K562 (cell line): ENCODE measurements around the gene C1QTNF3. TPM values are rescaled to one million over a fixed set of nuclear protein-coding genes. Genes with fewer than 3 reads are reported as not detected.

ENCODE experiments used
- ATAC-seq: fragments of 200-7000 bp; cut with Tn5 transposase; 3 replicates; pipeline ENCODE4 v1.9.1; 2020; ENCODE audit warnings: moderate library complexity
- BruUV-seq: library from RNA; stranded (reverse); fragments of 400-500 nt; replicated peaks from 2 replicates; lab custom pipeline; 2021; lab: Mats Ljungman, UMichigan
- CTCF ChIA-PET: fragments of 300-600 bp; formaldehyde crosslinking; extraction: SDS; loops from one replicate; lab custom pipeline; 2021; ENCODE audit warnings: low intra/inter-chr PET ratio; lab: Yijun Ruan, JAX
- POLR2A ChIA-PET: fragments of 300-600, 350-650 bp; sonication (Branson Sonifier 250); formaldehyde crosslinking; extraction: SDS; loops from one replicate; lab custom pipeline; 2021; ENCODE audit warnings: antibody characterized with exemption, inconsistent platforms; lab: Yijun Ruan, JAX
- DNase-seq, 4 experiments: peaks; one replicate each; pipeline versions ENCODE4 v3.0.0 to v3.0.0-alpha.2; 2011 to 2018; ENCODE audit warnings: low spot score in 3 of 4, mixed read lengths in 3 of 4; ENCODE audit errors: extremely low read depth in 1 of 4
- FAIRE-seq: peaks from 2 replicates; lab custom pipeline; 2011; peaks lifted over from hg19 to GRCh38; lab: Jason Lieb, UNC
- H2AFZ ChIP-seq: 2 replicates; pipeline ENCODE4 v1.6.0; 2011; ENCODE audit warnings: low read depth, low read length, control low read depth, inconsistent platforms
- H3K27ac ChIP-seq: fragments of 200-600 bp; 3 replicates; pipeline ENCODE4 v1.8.0; 2011; ENCODE audit warnings: low read depth, mild to moderate bottlenecking, control low read depth, inconsistent platforms, low read length, moderate library complexity, mixed read lengths; ENCODE audit errors: extremely low read depth
- H3K27me3 ChIP-seq, 2 experiments: fragments of 300-600 bp in 1 of 2; 2 replicates in 1 of 2; 3 replicates in 1 of 2; pipeline versions ENCODE4 v1.6.0 to v1.8.0; 2011; ENCODE audit warnings: inconsistent platforms in 2 of 2, low read length in 2 of 2, mild to moderate bottlenecking in 1 of 2, mixed read lengths in 1 of 2, moderate library complexity in 1 of 2; ENCODE audit not compliant: control insufficient read depth in 2 of 2, insufficient read depth in 2 of 2
- H3K36me3 ChIP-seq: fragments of 300-600 bp; 3 replicates; pipeline ENCODE4 v1.8.0; 2011; ENCODE audit warnings: mild to moderate bottlenecking, low read length, inconsistent platforms; ENCODE audit not compliant: control insufficient read depth, insufficient read depth
- H3K4me1 ChIP-seq, 2 experiments: fragments of 200-600 bp in 1 of 2; replicated peaks in 1 of 2; 2 replicates in 1 of 2; 3 replicates in 1 of 2; pipeline versions ENCODE4 v1.5.1 to v1.8.0; 2011; ENCODE audit warnings: inconsistent platforms in 2 of 2, low read length in 2 of 2, mild to moderate bottlenecking in 1 of 2, mixed read lengths in 1 of 2, moderate library complexity in 1 of 2; ENCODE audit not compliant: control insufficient read depth in 2 of 2, insufficient read depth in 2 of 2
- H3K4me2 ChIP-seq: 2 replicates; pipeline ENCODE4 v1.6.1; 2011; ENCODE audit warnings: low read length, control low read depth, inconsistent platforms, mixed read lengths; ENCODE audit not compliant: insufficient read depth
- H3K4me3 ChIP-seq: fragments of 200-600 bp; sonication (generic), shearing (Covaris generic); 2 replicates; pipeline ENCODE4 v1.5.1; 2016; ENCODE audit warnings: control low read depth, inconsistent platforms
- H3K79me2 ChIP-seq: fragments of 200-600 bp; 3 replicates; pipeline ENCODE4 v1.8.0; 2011; ENCODE audit warnings: low read length, inconsistent platforms; ENCODE audit not compliant: control insufficient read depth, insufficient read depth
- H3K9ac ChIP-seq, 2 experiments: 2 replicates each; pipeline versions ENCODE4 v1.6.0 to v1.6.1; 2011; ENCODE audit warnings: low read depth in 2 of 2, low read length in 2 of 2, control low read depth in 1 of 2, inconsistent platforms in 1 of 2, mild to moderate bottlenecking in 1 of 2, mixed read lengths in 1 of 2; ENCODE audit not compliant: insufficient read depth in 1 of 2
- H3K9me1 ChIP-seq: one replicate; pipeline ENCODE4 v1.6.0; 2011; ENCODE audit warnings: inconsistent platforms, mild to moderate bottlenecking, low read length, moderate library complexity; ENCODE audit not compliant: control insufficient read depth, insufficient read depth
- H3K9me3 ChIP-seq: replicated peaks from 2 replicates; pipeline ENCODE4 v1.5.1; 2011; ENCODE audit warnings: low read depth, low read length, inconsistent platforms; ENCODE audit not compliant: control insufficient read depth, insufficient read depth
- H4K20me1 ChIP-seq: replicated peaks from 2 replicates; pipeline ENCODE4 v1.6.1; 2011; ENCODE audit warnings: low read length, inconsistent platforms, mixed read lengths; ENCODE audit not compliant: control insufficient read depth, insufficient read depth
- BMI1 ChIP-seq: fragments of 150-350 bp; IDR thresholded peaks from 2 replicates; pipeline ENCODE4 v1.6.1; 2014; ENCODE audit warnings: low read length
- WGBS: fragments of 100-300 bp; shearing (Covaris generic); methylation state at CpG from one replicate; pipeline ENCODE4 v1.1.6; 2016; ENCODE audit warnings: low coverage, mixed read lengths; ENCODE audit not compliant: insufficient coverage; ENCODE audit errors: missing lambda C conversion rate; 5-methylcytosine and 5-hydroxymethylcytosine counted together
- in situ Hi-C: fragments of 300-500 bp; cut with MboI; formaldehyde crosslinking; loops from 4 replicates; pipeline ENCODE4 v1.15.0; 2018; ENCODE audit warnings: inconsistent platforms, mixed read lengths
- intact Hi-C: fragments of 100-400 bp; cut with micrococcal nuclease; formaldehyde crosslinking; loops from 2 replicates; pipeline ENCODE4 v1.14.2; 2022
- polyA plus RNA-seq, 8 experiments: library from polyadenylated mRNA; depleted of rRNA in 4 of 8; stranded (reverse) in 5 of 8; unstranded in 3 of 8; fragments of >200 nt; fragmentation: Nextera tagmentation in 2 of 8; fragmentation: Illumina TruSeq in 1 of 8; extraction: Ambion mirVana in 2 of 8; extraction: Trizol in 1 of 8; gene quantifications; 2 replicates each; pipeline versions ENCODE4 v1.2.1 to v1.2.3, GENCODE V29; 2011 to 2014; ENCODE audit warnings: inconsistent platforms in 1 of 8, missing spikeins in 1 of 8
- total RNA-seq, 7 experiments: library from RNA; depleted of rRNA in 6 of 7; stranded (reverse); fragments of >200 nt in 6 of 7; fragmentation: Illumina TruSeq in 2 of 7; extraction: Trizol in 2 of 7; gene quantifications; 2 replicates each; pipeline versions ENCODE4 v1.2.1 to v1.2.3, GENCODE V29; 2011 to 2021; ENCODE audit warnings: low replicate concordance in 1 of 7
- TF ChIP-seq, protein P1 (sequence below): fragments of 250-450 bp; sonication (Bioruptor Pico); IDR thresholded peaks from 2 replicates; pipeline ENCODE4 v1.4.0; 2020

The C1QTNF3 gene
- total and polyA plus RNA-seq, 9 of the 15 experiments (the other 6 are each of a cell fraction or from before 2014, with no cell fraction given): 0.51 to 3.3 (median 2.0) TPM

- FAIRE-seq: no peak
- Histone ChIP-seq H3K27ac (no peak overlapping the region), H3K36me3 (no peaks in the 10 kb centered on the region), H3K9ac (no peak overlapping the region), H2AFZ (no peak overlapping the region), H3K4me1 (no peaks in the 10 kb centered on the region), H3K27me3 (peaks cover 0 to 3% of the 10 kb centered on the region in 2 experiments; a peak in 1 of 5 replicates), H3K9me3 (no peaks in the 10 kb centered on the region), H3K4me3 (no peak overlapping the region), H3K4me2 (no peak overlapping the region), H3K79me2 (no peaks in the 10 kb centered on the region), H3K9me1 (no peaks in the 10 kb centered on the region), H4K20me1 (no peaks in the 10 kb centered on the region)
- no peak for ATAC-seq
- no peak for DNase-seq
- no TSS peak for BruUV-seq
- POLR2A ChIA-PET: no interaction called here
- CTCF ChIA-PET: no interaction called here
- intact Hi-C loops: no loop called here
- TF ChIP-seq BMI1: 0 out of 2 replicates have a peak, but pooled peaks have one; percentile 46
- TF ChIP-seq, protein P1, sequence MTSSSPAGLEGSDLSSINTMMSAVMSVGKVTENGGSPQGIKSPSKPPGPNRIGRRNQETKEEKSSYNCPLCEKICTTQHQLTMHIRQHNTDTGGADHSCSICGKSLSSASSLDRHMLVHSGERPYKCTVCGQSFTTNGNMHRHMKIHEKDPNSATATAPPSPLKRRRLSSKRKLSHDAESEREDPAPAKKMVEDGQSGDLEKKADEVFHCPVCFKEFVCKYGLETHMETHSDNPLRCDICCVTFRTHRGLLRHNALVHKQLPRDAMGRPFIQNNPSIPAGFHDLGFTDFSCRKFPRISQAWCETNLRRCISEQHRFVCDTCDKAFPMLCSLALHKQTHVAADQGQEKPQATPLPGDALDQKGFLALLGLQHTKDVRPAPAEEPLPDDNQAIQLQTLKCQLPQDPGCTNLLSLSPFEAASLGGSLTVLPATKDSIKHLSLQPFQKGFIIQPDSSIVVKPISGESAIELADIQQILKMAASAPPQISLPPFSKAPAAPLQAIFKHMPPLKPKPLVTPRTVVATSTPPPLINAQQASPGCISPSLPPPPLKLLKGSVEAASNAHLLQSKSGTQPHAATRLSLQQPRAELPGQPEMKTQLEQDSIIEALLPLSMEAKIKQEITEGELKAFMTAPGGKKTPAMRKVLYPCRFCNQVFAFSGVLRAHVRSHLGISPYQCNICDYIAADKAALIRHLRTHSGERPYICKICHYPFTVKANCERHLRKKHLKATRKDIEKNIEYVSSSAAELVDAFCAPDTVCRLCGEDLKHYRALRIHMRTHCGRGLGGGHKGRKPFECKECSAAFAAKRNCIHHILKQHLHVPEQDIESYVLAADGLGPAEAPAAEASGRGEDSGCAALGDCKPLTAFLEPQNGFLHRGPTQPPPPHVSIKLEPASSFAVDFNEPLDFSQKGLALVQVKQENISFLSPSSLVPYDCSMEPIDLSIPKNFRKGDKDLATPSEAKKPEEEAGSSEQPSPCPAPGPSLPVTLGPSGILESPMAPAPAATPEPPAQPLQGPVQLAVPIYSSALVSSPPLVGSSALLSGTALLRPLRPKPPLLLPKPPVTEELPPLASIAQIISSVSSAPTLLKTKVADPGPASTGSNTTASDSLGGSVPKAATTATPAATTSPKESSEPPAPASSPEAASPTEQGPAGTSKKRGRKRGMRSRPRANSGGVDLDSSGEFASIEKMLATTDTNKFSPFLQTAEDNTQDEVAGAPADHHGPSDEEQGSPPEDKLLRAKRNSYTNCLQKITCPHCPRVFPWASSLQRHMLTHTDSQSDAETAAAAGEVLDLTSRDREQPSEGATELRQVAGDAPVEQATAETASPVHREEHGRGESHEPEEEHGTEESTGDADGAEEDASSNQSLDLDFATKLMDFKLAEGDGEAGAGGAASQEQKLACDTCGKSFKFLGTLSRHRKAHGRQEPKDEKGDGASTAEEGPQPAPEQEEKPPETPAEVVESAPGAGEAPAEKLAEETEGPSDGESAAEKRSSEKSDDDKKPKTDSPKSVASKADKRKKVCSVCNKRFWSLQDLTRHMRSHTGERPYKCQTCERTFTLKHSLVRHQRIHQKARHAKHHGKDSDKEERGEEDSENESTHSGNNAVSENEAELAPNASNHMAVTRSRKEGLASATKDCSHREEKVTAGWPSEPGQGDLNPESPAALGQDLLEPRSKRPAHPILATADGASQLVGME (CRISPR knock-in tag): no peak
- in situ Hi-C loops: no loop called here
- WGBS: 4% methylated on average over 4 of the region's 4 CpGs
Observed at GRCh38 chr5:34015120-34015822, 27.7 kb downstream of the C1QTNF3 start.
